Panc1 (cell line): ENCODE data around the gene STPG3. TPM values are rescaled to one million over a fixed set of nuclear protein-coding genes. Genes with fewer than 3 reads are reported as not detected.

ENCODE experiments used
- ATAC-seq: fragments of 200-7000 bp; cut with Tn5 transposase; 2 replicates; pipeline ENCODE4 v1.9.1; 2020; ENCODE audit warnings: mild to moderate bottlenecking, moderate library complexity
- BruUV-seq: library from RNA; stranded (reverse); fragments of 400-500 nt; replicated peaks from 2 replicates; lab custom pipeline; 2021; lab: Mats Ljungman, UMichigan
- CTCF ChIA-PET: fragments of 300-600 bp; sonication (Branson Sonifier 250); formaldehyde crosslinking; loops from one replicate; lab custom pipeline; 2022; ENCODE audit warnings: antibody characterized with exemption; lab: Charles Lee
- POLR2A ChIA-PET: fragments of 300-600 bp; sonication (Branson Sonifier 250); formaldehyde crosslinking; loops from one replicate; lab custom pipeline; 2022; ENCODE audit warnings: antibody characterized with exemption; lab: Charles Lee
- DNase-seq: peaks from one replicate; pipeline ENCODE4 v3.0.0-alpha.2; 2010; ENCODE audit warnings: low read depth, low spot score
- H3K27ac ChIP-seq: 2 replicates; pipeline ENCODE4 v1.5.1; 2011; ENCODE audit warnings: mild to moderate bottlenecking, low read length, inconsistent platforms
- H3K27me3 ChIP-seq: fragments of 200-500 bp; sonication (Bioruptor generic); 2 replicates; pipeline ENCODE4 v1.6.0; 2014; ENCODE audit warnings: low read length, inconsistent platforms; ENCODE audit not compliant: control insufficient read depth, insufficient read depth
- H3K36me3 ChIP-seq: fragments of 200-500 bp; sonication (Bioruptor generic); 2 replicates; pipeline ENCODE4 v1.5.1; 2014; ENCODE audit warnings: inconsistent platforms, mild to moderate bottlenecking, low read length, moderate library complexity; ENCODE audit not compliant: control insufficient read depth, insufficient read depth
- H3K4me1 ChIP-seq: 2 replicates; pipeline ENCODE4 v1.5.1; 2011; ENCODE audit warnings: inconsistent platforms, mild to moderate bottlenecking, low read length, moderate library complexity; ENCODE audit not compliant: control insufficient read depth, insufficient read depth
- H3K4me3 ChIP-seq, 2 experiments: 2 replicates each; pipeline ENCODE4 v1.5.1; 2011 to 2012; ENCODE audit warnings: low read depth in 2 of 2, low read length in 2 of 2, mild to moderate bottlenecking in 2 of 2, inconsistent platforms in 1 of 2, moderate library complexity in 1 of 2
- H3K9me3 ChIP-seq: fragments of 200-500 bp; sonication (Bioruptor generic); 2 replicates; pipeline ENCODE4 v1.5.1; 2014; ENCODE audit warnings: low read depth, mild to moderate bottlenecking, inconsistent platforms, low read length, moderate library complexity; ENCODE audit not compliant: control insufficient read depth, insufficient read depth
- CTCF ChIP-seq: fragments of 450-650 bp; IDR thresholded peaks from 2 replicates; pipeline ENCODE4 v1.5.1; 2017; ENCODE audit warnings: mild to moderate bottlenecking
- POLR2AphosphoS5 ChIP-seq: IDR thresholded peaks from 2 replicates; pipeline ENCODE4 v1.6.1; 2012; ENCODE audit warnings: mild to moderate bottlenecking, low read depth, low read length, moderate library complexity
- REST ChIP-seq, 2 experiments: IDR thresholded peaks; 2 replicates each; pipeline ENCODE4 v1.6.1; 2011 to 2012; ENCODE audit warnings: low read depth in 2 of 2, control low read depth in 1 of 2, low read length in 1 of 2, mild to moderate bottlenecking in 1 of 2, moderate library complexity in 1 of 2; ENCODE audit not compliant: insufficient read depth in 1 of 2
- SIN3A ChIP-seq: IDR thresholded peaks from 2 replicates; pipeline ENCODE4 v1.6.1; 2012; ENCODE audit warnings: low read depth, mild to moderate bottlenecking, low read length, moderate library complexity, borderline replicate concordance; ENCODE audit not compliant: insufficient read depth
- TCF7L2 ChIP-seq: IDR thresholded peaks from 2 replicates; pipeline ENCODE4 v1.6.1; 2011; ENCODE audit warnings: mild to moderate bottlenecking, low read depth, low read length, inconsistent platforms
- in situ Hi-C: cut with HindIII; loops from 2 replicates; pipeline ENCODE4 v1.10.0; 2016; ENCODE audit warnings: low sequenced_read_pairs, low pct_unique_long_range_greater_than_20kb
- intact Hi-C: fragments of 100-400 bp; cut with micrococcal nuclease; formaldehyde crosslinking; loops from one replicate; pipeline ENCODE4 v1.10.0; 2022; ENCODE audit not compliant: unreplicated experiment
- total RNA-seq: library from RNA; stranded (reverse); gene quantifications from one replicate; pipeline ENCODE4 v1.2.1, GENCODE V29; 2021; ENCODE audit not compliant: unreplicated experiment

Gene STPG3
- total RNA-seq, 1 experiment from 2014 or later, result 0.26 TPM

GRCh38 chr9:137251490-137252268 lies 593 bp downstream of the STPG3 start:
- no peak overlapping the region for H3K27ac ChIP-seq
- H3K9me3 ChIP-seq, result no peaks in the 10 kb centered on the region
- no peaks in the 10 kb centered on the region for H3K27me3 ChIP-seq
- ChIA-PET CTCF (interaction anchor here (1.0 kb wide), 1 partner anchor 15 kb away, joined by 3 read pairs; no protein-coding TSS in a partner anchor), POLR2A (no interaction called here)
- intact Hi-C loops, result no loop called here
- no peak for DNase-seq
- BruUV-seq, result no TSS peak
- H3K36me3 ChIP-seq, result no peaks in the 10 kb centered on the region; the same call in 1 of the 2 replicates
- TF ChIP-seq CTCF (no peak), SIN3A (no peak), REST (IDR thresholded peaks at IDR 0.05; ENCODE audit: insufficient read depth in 1 of 2, low read depth in 2 of 2, low read length in 1 of 2) (no peak), POLR2AphosphoS5 (no peak), TCF7L2 (no peak)
- H3K4me1 ChIP-seq, result peaks cover 16% of the 10 kb centered on the region
- no peak for ATAC-seq
- in situ Hi-C loops, result no loop called here
- H3K4me3 ChIP-seq, result no peak overlapping the region

- POLR2A ChIA-PET, result interaction anchor here (1.6 kb wide), 1 partner anchor 10 kb away, joined by 4 read pairs; no protein-coding TSS in a partner anchor
- in situ Hi-C loops, result no loop called here
Measured at GRCh38 chr9:137252555-137253506, 1.7 kb downstream of the STPG3 start.

More at GRCh38 chr9:137252555-137253506, 1.7 kb downstream of the STPG3 start:
- CTCF ChIA-PET, result no interaction called here
- ATAC-seq, result no peak
- no peak for DNase-seq
- BruUV-seq, result no TSS peak
- Histone ChIP-seq H3K27me3 (no peaks in the 10 kb centered on the region), H3K9me3 (no peaks in the 10 kb centered on the region), H3K36me3 (no peaks in the 10 kb centered on the region; the same call in 1 of the 2 replicates), H3K27ac (no peak overlapping the region), H3K4me1 (peaks cover 16% of the 10 kb centered on the region), H3K4me3 (no peak overlapping the region)
- intact Hi-C loops, result no loop called here
- TF ChIP-seq TCF7L2 (no peak), CTCF (no peak), SIN3A (no peak), POLR2AphosphoS5 (no peak), REST (IDR thresholded peaks at IDR 0.05; ENCODE audit: insufficient read depth in 1 of 2, low read depth in 2 of 2, low read length in 1 of 2) (no peak)
